ENCODE measurements around the gene PRRC1.

GRCh38 chr5:127567026-127567768 is 49.8 kb downstream of the PRRC1 start:
- TF ChIP-seq POLR2A (IDR thresholded peaks at IDR 0.05) = no peak
- TF ChIP-seq CTCF (IDR thresholded peaks at IDR 0.05) = no peak

All from adrenal gland (tissue), 5 donors.